SU-DHL-6 (cell line): ENCODE results near the gene OSTN.

Experiments
- EZH2phosphoT487 ChIP-seq: fragments of 200-600 bp; sonication (generic), shearing (Covaris generic); conservative IDR thresholded peaks from 2 replicates; pipeline ENCODE4 v1.6.1; 2018; ENCODE audit warnings: mild to moderate bottlenecking, antibody characterized with exemption, low read length, moderate library complexity, mixed read lengths
- TF ChIP-seq, protein P1 (sequence below): fragments of 200-600 bp; sonication (generic); IDR thresholded peaks from one replicate; pipeline ENCODE4 v1.5.1; 2017; ENCODE audit warnings: antibody characterized with exemption, mild to moderate bottlenecking, low read length, moderate library complexity; ENCODE audit not compliant: insufficient read depth, poor library complexity, severe bottlenecking

- TF ChIP-seq, protein P1, sequence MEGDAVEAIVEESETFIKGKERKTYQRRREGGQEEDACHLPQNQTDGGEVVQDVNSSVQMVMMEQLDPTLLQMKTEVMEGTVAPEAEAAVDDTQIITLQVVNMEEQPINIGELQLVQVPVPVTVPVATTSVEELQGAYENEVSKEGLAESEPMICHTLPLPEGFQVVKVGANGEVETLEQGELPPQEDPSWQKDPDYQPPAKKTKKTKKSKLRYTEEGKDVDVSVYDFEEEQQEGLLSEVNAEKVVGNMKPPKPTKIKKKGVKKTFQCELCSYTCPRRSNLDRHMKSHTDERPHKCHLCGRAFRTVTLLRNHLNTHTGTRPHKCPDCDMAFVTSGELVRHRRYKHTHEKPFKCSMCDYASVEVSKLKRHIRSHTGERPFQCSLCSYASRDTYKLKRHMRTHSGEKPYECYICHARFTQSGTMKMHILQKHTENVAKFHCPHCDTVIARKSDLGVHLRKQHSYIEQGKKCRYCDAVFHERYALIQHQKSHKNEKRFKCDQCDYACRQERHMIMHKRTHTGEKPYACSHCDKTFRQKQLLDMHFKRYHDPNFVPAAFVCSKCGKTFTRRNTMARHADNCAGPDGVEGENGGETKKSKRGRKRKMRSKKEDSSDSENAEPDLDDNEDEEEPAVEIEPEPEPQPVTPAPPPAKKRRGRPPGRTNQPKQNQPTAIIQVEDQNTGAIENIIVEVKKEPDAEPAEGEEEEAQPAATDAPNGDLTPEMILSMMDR, result no peak
- no peak for TF ChIP-seq EZH2phosphoT487
These were observed 29.5 kb upstream of the OSTN start for GRCh38 chr3:191169566-191169965.
